IMR-90 (cell line): Measurements from ENCODE around the gene BRSK1.

Experiments used
- POLR2A ChIP-seq: IDR thresholded peaks from 2 replicates; pipeline ENCODE4 v1.6.1; 2012; ENCODE audit warnings: mild to moderate bottlenecking, low read depth, low read length
- RFX5 ChIP-seq: IDR thresholded peaks from 2 replicates; pipeline ENCODE4 v1.8.0; 2012; ENCODE audit warnings: low read depth, mild to moderate bottlenecking, low read length, moderate library complexity
- TF ChIP-seq, protein P1 (sequence below): conservative IDR thresholded peaks from 2 replicates; pipeline ENCODE4 v1.5.1; 2012; ENCODE audit warnings: mild to moderate bottlenecking, low read depth, low read length, improper control_type of control experiment

DNA sequence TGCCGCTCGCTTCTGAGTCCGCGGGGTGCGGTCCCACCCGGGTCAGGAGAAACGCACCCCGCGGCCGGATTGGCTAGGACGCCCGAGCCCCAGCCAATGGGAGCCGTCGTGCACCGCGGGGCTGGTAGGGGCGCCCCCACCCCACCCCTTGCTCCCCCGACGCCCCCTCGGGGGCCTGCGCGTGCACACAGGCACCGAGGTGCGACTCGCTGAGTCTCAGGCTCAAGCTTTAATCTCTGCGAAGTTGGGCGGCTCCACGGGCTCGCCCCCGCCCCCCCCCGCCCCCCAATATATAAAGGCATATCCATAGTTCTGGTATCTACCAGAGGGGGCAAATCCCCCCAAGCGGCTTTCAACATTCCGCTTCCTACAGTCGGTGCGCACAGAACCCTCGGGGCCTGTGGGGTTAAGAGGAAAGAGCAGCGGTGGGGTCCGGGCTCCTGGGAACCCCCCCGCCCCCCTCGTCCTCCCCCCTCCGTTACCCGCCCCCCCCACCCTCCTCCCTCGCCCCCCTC lies 71.0 kb downstream of the BRSK1 start, which contains the start of gene COX6B2:
- TF ChIP-seq RFX5 (no peak), POLR2A (no peak)
- TF ChIP-seq, protein P1, sequence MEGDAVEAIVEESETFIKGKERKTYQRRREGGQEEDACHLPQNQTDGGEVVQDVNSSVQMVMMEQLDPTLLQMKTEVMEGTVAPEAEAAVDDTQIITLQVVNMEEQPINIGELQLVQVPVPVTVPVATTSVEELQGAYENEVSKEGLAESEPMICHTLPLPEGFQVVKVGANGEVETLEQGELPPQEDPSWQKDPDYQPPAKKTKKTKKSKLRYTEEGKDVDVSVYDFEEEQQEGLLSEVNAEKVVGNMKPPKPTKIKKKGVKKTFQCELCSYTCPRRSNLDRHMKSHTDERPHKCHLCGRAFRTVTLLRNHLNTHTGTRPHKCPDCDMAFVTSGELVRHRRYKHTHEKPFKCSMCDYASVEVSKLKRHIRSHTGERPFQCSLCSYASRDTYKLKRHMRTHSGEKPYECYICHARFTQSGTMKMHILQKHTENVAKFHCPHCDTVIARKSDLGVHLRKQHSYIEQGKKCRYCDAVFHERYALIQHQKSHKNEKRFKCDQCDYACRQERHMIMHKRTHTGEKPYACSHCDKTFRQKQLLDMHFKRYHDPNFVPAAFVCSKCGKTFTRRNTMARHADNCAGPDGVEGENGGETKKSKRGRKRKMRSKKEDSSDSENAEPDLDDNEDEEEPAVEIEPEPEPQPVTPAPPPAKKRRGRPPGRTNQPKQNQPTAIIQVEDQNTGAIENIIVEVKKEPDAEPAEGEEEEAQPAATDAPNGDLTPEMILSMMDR: no peak
